Measurements from ENCODE around the gene PRDM11.

PRDM11 gene

GRCh38 chr11:45146072-45147016, at the start of gene PRDM11:
TSS of gene PRDM11 (plus strand) at chr11:45146639. CDS start at chr11:45181767, 35,128 bp downstream.
- H3K27me3 ChIP-seq (ENCODE audit: low read depth, low read length), result no peaks in the 10 kb centered on the region
- peak within 1 kb of the TSS; percentile 93 for H3K27ac ChIP-seq (ENCODE audit: low read length)
- peaks cover 15 to 24% of the 10 kb centered on the region in 2 donors for H3K4me1 ChIP-seq (ENCODE audit: control insufficient read depth in 1 of 2, insufficient read depth in 2 of 2, low read length in 2 of 2)
- peak within 1 kb of the TSS; percentile 74 to 95 for H3K4me3 ChIP-seq (ENCODE audit: low read depth in 1 of 2, low read length in 2 of 2)
- no peaks in the 10 kb centered on the region for H3K36me3 ChIP-seq (ENCODE audit: control insufficient read depth in 1 of 2, insufficient read depth in 2 of 2, low read length in 2 of 2)
- no peaks in the 10 kb centered on the region for H3K9me3 ChIP-seq (ENCODE audit: control insufficient read depth in 1 of 2, low read length in 2 of 2)

DNA sequence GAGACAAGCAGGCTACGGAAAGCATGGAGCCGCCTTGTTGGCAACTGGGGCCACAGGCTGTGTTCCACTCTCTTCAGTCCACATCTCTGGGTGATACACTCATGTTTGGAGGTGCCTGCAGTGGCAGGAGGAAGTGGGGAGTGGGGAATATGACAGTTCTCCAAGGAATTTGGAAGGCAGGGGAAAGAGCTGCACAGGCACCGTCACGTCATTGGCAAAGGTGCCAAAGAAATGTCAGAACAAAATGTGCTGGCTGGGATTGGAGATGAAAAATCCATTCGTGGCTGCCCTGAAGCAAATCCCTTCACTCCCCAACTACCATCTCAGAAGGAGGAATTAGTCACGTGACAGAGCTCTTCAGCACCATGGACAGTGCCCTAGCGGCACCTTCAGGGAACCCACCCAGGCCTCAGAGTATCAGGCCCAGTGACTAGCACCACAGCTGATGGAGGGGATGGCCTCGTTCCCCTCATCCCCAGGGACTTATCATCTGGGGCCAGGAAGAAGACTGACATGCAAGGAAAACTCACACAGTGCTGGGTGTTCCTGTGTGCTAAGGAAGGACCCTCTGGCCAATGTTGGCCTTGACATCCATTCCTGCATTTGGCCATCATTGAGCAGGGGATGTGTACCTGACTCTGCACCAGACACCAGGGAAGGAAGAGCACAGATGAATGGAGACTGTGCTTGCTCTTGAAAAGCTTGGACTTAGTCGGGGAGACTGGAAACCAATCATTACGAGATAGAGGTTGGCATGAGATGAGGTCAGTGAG, 48.5 kb upstream of the PRDM11 start:
- H3K4me3 ChIP-seq (ENCODE audit: low read depth in 1 of 2, low read length in 2 of 2), result no peak overlapping the region
- H3K27ac ChIP-seq (ENCODE audit: low read length), result no peak overlapping the region

GRCh38 chr11:45098929-45099328, 47.5 kb upstream of the PRDM11 start:
- H3K27me3 ChIP-seq (ENCODE audit: low read depth, low read length), result no peaks in the 10 kb centered on the region
- H3K27ac ChIP-seq (ENCODE audit: low read length), result no peak overlapping the region
- H3K4me1 ChIP-seq (ENCODE audit: control insufficient read depth in 1 of 2, insufficient read depth in 2 of 2, low read length in 2 of 2), result peaks cover 0 to 13% of the 10 kb centered on the region in 2 donors
- no peaks in the 10 kb centered on the region for H3K36me3 ChIP-seq (ENCODE audit: control insufficient read depth in 1 of 2, insufficient read depth in 2 of 2, low read length in 2 of 2)
- no peaks in the 10 kb centered on the region for H3K9me3 ChIP-seq (ENCODE audit: control insufficient read depth in 1 of 2, low read length in 2 of 2)
- no peak overlapping the region for H3K4me3 ChIP-seq (ENCODE audit: low read depth in 1 of 2, low read length in 2 of 2)

More for the DNA sequence above, 48.5 kb upstream of the PRDM11 start:
- Histone ChIP-seq H3K36me3 (ENCODE audit: control insufficient read depth in 1 of 2, insufficient read depth in 2 of 2, low read length in 2 of 2) (no peaks in the 10 kb centered on the region), H3K4me1 (ENCODE audit: control insufficient read depth in 1 of 2, insufficient read depth in 2 of 2, low read length in 2 of 2) (peaks cover 0 to 9% of the 10 kb centered on the region in 2 donors), H3K9me3 (ENCODE audit: control insufficient read depth in 1 of 2, low read length in 2 of 2) (no peaks in the 10 kb centered on the region), H3K27me3 (ENCODE audit: low read depth, low read length) (no peaks in the 10 kb centered on the region)

DNA sequence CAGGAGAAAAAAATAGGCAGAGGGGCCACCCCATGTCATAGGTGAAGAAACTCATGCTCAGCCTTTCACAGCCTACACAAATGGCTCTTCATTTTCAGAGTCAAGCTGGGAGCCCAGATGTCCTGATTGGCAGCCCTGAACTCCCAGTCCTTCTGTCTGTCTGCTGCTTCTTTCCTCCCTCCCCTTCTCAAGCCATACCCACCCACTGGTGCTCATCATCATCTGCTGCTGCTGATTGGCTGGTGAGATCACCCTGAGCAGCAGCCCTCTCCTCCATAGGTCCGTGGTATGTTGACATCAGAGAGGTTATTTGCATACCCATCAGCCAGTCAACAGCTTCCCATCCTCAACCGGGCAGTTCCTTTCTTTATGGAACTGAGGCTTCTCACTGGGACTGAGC, 46.1 kb upstream of the PRDM11 start:
- Histone ChIP-seq H3K36me3 (ENCODE audit: control insufficient read depth in 1 of 2, insufficient read depth in 2 of 2, low read length in 2 of 2) (no peaks in the 10 kb centered on the region), H3K27ac (ENCODE audit: low read length) (no peak overlapping the region), H3K9me3 (ENCODE audit: control insufficient read depth in 1 of 2, low read length in 2 of 2) (no peaks in the 10 kb centered on the region), H3K4me1 (ENCODE audit: control insufficient read depth in 1 of 2, insufficient read depth in 2 of 2, low read length in 2 of 2) (peaks cover 0 to 13% of the 10 kb centered on the region in 2 donors), H3K4me3 (ENCODE audit: low read depth in 1 of 2, low read length in 2 of 2) (no peak overlapping the region), H3K27me3 (ENCODE audit: low read depth, low read length) (no peaks in the 10 kb centered on the region)

DNA sequence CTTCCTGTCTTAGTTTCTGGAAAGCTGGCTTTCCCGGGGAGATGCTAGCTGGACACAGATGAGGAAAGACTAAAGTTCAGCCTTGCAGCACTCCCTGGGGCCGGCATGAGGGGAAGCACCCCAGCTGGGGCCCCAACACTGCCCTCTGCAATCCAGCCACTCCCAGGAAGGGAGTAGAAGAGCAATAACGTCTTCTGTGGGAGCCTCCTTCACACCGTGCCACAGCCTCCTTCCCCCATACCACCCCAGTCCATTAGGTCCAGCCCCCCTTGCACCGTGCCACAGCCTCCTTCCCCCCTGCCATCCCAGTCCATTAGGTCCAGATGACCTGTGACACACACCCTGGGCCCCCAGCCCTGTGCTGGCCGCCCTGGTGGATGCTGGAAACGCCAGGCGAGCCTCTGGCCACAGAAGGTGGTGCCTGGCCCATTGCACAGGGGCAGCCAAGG, 44.1 kb upstream of the PRDM11 start:
- Histone ChIP-seq H3K4me1 (ENCODE audit: control insufficient read depth in 1 of 2, insufficient read depth in 2 of 2, low read length in 2 of 2) (peaks cover 3 to 13% of the 10 kb centered on the region in 2 donors), H3K4me3 (ENCODE audit: low read depth in 1 of 2, low read length in 2 of 2) (no peak overlapping the region), H3K27me3 (ENCODE audit: low read depth, low read length) (no peaks in the 10 kb centered on the region), H3K36me3 (ENCODE audit: control insufficient read depth in 1 of 2, insufficient read depth in 2 of 2, low read length in 2 of 2) (no peaks in the 10 kb centered on the region), H3K27ac (ENCODE audit: low read length) (no peak overlapping the region), H3K9me3 (ENCODE audit: control insufficient read depth in 1 of 2, low read length in 2 of 2) (no peaks in the 10 kb centered on the region)

GRCh38 chr11:45102810-45103621, 43.4 kb upstream of the PRDM11 start:
- H3K27ac ChIP-seq (ENCODE audit: low read length), result no peak overlapping the region
- H3K36me3 ChIP-seq (ENCODE audit: control insufficient read depth in 1 of 2, insufficient read depth in 2 of 2, low read length in 2 of 2), result no peaks in the 10 kb centered on the region
- H3K4me3 ChIP-seq (ENCODE audit: low read depth in 1 of 2, low read length in 2 of 2), result no peak overlapping the region
- peaks cover 3 to 13% of the 10 kb centered on the region in 2 donors for H3K4me1 ChIP-seq (ENCODE audit: control insufficient read depth in 1 of 2, insufficient read depth in 2 of 2, low read length in 2 of 2)
- H3K27me3 ChIP-seq (ENCODE audit: low read depth, low read length), result no peaks in the 10 kb centered on the region
- no peaks in the 10 kb centered on the region for H3K9me3 ChIP-seq (ENCODE audit: control insufficient read depth in 1 of 2, low read length in 2 of 2)

GRCh38 chr11:45104006-45104789, 42.2 kb upstream of the PRDM11 start:
- no peak overlapping the region for H3K4me3 ChIP-seq (ENCODE audit: low read depth in 1 of 2, low read length in 2 of 2)
- no peaks in the 10 kb centered on the region for H3K36me3 ChIP-seq (ENCODE audit: control insufficient read depth in 1 of 2, insufficient read depth in 2 of 2, low read length in 2 of 2)
- no peaks in the 10 kb centered on the region for H3K9me3 ChIP-seq (ENCODE audit: control insufficient read depth in 1 of 2, low read length in 2 of 2)
- no peaks in the 10 kb centered on the region for H3K27me3 ChIP-seq (ENCODE audit: low read depth, low read length)
- peaks cover 3 to 13% of the 10 kb centered on the region in 2 donors for H3K4me1 ChIP-seq (ENCODE audit: control insufficient read depth in 1 of 2, insufficient read depth in 2 of 2, low read length in 2 of 2)
- no peak overlapping the region for H3K27ac ChIP-seq (ENCODE audit: low read length)

- Histone ChIP-seq H3K4me1 (ENCODE audit: control insufficient read depth in 1 of 2, insufficient read depth in 2 of 2, low read length in 2 of 2) (peaks cover 3 to 13% of the 10 kb centered on the region in 2 donors), H3K27ac (ENCODE audit: low read length) (no peak overlapping the region), H3K4me3 (ENCODE audit: low read depth in 1 of 2, low read length in 2 of 2) (no peak overlapping the region), H3K36me3 (ENCODE audit: control insufficient read depth in 1 of 2, insufficient read depth in 2 of 2, low read length in 2 of 2) (no peaks in the 10 kb centered on the region), H3K27me3 (ENCODE audit: low read depth, low read length) (no peaks in the 10 kb centered on the region), H3K9me3 (ENCODE audit: control insufficient read depth in 1 of 2, low read length in 2 of 2) (no peaks in the 10 kb centered on the region)
Observed at GRCh38 chr11:45104790-45105084, 41.7 kb upstream of the PRDM11 start.

DNA sequence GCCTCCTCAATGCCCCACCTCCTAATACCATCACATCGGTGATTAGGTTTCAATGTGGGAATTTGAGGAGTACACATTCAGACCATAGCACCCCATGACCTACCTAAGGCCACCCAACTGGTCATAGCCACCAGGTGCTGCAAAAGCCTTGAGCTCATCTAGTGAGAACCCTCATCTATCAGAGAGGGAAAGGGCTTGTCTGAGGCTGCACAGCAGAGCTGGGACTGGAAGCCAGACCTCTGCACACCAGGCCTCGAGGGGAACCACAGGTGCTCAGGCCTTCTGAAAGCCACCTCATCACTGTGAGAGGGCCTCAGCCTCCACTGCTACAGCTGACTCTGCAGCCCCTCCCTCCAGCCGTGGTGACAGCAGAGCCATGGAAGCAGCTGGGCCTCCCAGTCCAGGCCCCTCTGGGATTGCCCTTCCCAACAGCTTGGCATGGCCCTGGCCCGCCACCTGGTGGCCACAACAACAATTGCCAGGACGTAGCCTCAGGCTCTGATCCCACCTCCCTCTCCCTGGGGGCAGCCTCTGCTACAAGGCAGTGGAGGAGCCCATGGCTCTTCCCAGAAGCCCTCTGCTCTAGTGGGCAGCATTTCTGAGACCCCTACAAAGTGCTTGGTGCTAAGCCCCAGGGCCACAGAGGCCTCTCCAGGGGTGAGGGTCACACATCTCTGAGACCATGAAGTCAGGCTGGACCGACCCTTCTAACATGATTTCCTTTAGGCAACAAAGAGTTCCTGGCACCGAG, 41.0 kb upstream of the PRDM11 start:
- no peaks in the 10 kb centered on the region for H3K36me3 ChIP-seq (ENCODE audit: control insufficient read depth in 1 of 2, insufficient read depth in 2 of 2, low read length in 2 of 2)
- no peaks in the 10 kb centered on the region for H3K27me3 ChIP-seq (ENCODE audit: low read depth, low read length)
- no peak overlapping the region for H3K27ac ChIP-seq (ENCODE audit: low read length)
- H3K9me3 ChIP-seq (ENCODE audit: control insufficient read depth in 1 of 2, low read length in 2 of 2), result no peaks in the 10 kb centered on the region
- no peak overlapping the region for H3K4me3 ChIP-seq (ENCODE audit: low read depth in 1 of 2, low read length in 2 of 2)
- H3K4me1 ChIP-seq (ENCODE audit: control insufficient read depth in 1 of 2, insufficient read depth in 2 of 2, low read length in 2 of 2), result peaks cover 3 to 13% of the 10 kb centered on the region in 2 donors

- Histone ChIP-seq H3K27ac (ENCODE audit: low read length) (no peak overlapping the region), H3K9me3 (ENCODE audit: control insufficient read depth in 1 of 2, low read length in 2 of 2) (no peaks in the 10 kb centered on the region), H3K4me3 (ENCODE audit: low read depth in 1 of 2, low read length in 2 of 2) (no peak overlapping the region), H3K27me3 (ENCODE audit: low read depth, low read length) (no peaks in the 10 kb centered on the region), H3K36me3 (ENCODE audit: control insufficient read depth in 1 of 2, insufficient read depth in 2 of 2, low read length in 2 of 2) (no peaks in the 10 kb centered on the region), H3K4me1 (ENCODE audit: control insufficient read depth in 1 of 2, insufficient read depth in 2 of 2, low read length in 2 of 2) (peaks cover 3 to 13% of the 10 kb centered on the region in 2 donors)
Observed at GRCh38 chr11:45105984-45106375, 40.5 kb upstream of the PRDM11 start.

Measured in muscle layer of duodenum (tissue), 2 donors.